DOHH2 (cell line): ENCODE measurements around the gene RBMS3.

Experiments
- CTCF ChIP-seq: fragments of 200-600 bp; sonication (generic); IDR thresholded peaks from one replicate; pipeline ENCODE4 v1.5.1; 2014; ENCODE audit warnings: antibody characterized with exemption, mild to moderate bottlenecking, low read depth, low read length; ENCODE audit not compliant: poor library complexity, severe bottlenecking
- EZH2phosphoT487 ChIP-seq: fragments of 200-600 bp; sonication (generic); IDR thresholded peaks from 2 replicates; pipeline ENCODE4 v1.6.1; 2017; ENCODE audit warnings: borderline replicate concordance, mild to moderate bottlenecking, antibody characterized with exemption, low read length, moderate library complexity, mixed read lengths

GRCh38 chr3:29286478-29287240 lies 5.8 kb downstream of the RBMS3 start:
- TF ChIP-seq CTCF = no peak
- TF ChIP-seq EZH2phosphoT487 = no peak
